Body of pancreas (tissue), 4 donors: ENCODE results near the gene TOM1. TPM values are rescaled to one million over a fixed set of nuclear protein-coding genes. Genes with fewer than 3 reads are reported as not detected.

Experiments used
- ATAC-seq: fragments of 150-250 bp; one replicate; pipeline ENCODE4 v1.9.1; 2016
- DNase-seq, 4 donors: peaks; one replicate each; pipeline ENCODE4 v3.0.0-alpha.2; 2019
- H3K27ac ChIP-seq, 4 donors: fragments of 200-600 bp; sonication (generic); 1 replicate in 3 of 4; 2 replicates in 1 of 4; pipeline versions ENCODE4 v1.5.1 to v1.6.1; 2016 to 2019; ENCODE audit warnings: mild to moderate bottlenecking in 1 of 4, mixed read lengths in 1 of 4, moderate library complexity in 1 of 4
- H3K27me3 ChIP-seq, 2 donors: fragments of 200-600 bp; sonication (generic); one replicate each; pipeline ENCODE4 v1.6.0; 2016; ENCODE audit warnings: mild to moderate bottlenecking in 1 of 2
- H3K36me3 ChIP-seq, 2 donors: fragments of 200-600 bp; sonication (generic); replicated peaks in 1 of 2; 2 replicates each; pipeline ENCODE4 v1.5.1; 2016; ENCODE audit warnings: low read depth in 2 of 2; ENCODE audit not compliant: insufficient read depth in 1 of 2
- H3K4me1 ChIP-seq: fragments of 200-600 bp; sonication (generic); one replicate; pipeline ENCODE4 v1.6.0; 2016
- H3K4me3 ChIP-seq, 2 donors: fragments of 200-600 bp; sonication (generic); 1 replicate in 1 of 2; 2 replicates in 1 of 2; pipeline ENCODE4 v1.5.1; 2016 to 2019
- H3K9me3 ChIP-seq, 3 donors: fragments of 200-600 bp; sonication (generic); 1 replicate in 2 of 3; 2 replicates in 1 of 3; pipeline ENCODE4 v1.5.1; 2016
- POLR2A ChIP-seq, 3 donors: fragments of 450-650 bp; IDR thresholded peaks; one replicate each; pipeline ENCODE4 v1.6.1; 2016; ENCODE audit warnings: antibody characterized with exemption in 3 of 3, mild to moderate bottlenecking in 2 of 3
- WGBS, 2 donors: methylation state at CpG; one replicate each; pipeline ENCODE4 v1.1.5; 2017; 5-methylcytosine and 5-hydroxymethylcytosine counted together
- intact Hi-C: fragments of 100-400 bp; cut with DNase I; formaldehyde crosslinking; loops from one replicate; pipeline ENCODE4 v1.15.1; 2023
- total RNA-seq, 2 donors: library from RNA; depleted of rRNA; stranded (reverse); fragments of >200 nt; gene quantifications; one replicate each; pipeline ENCODE4 v1.1.0, GENCODE V29; 2016
- TF ChIP-seq, protein P1 (sequence below), 7 experiments: fragments of 450-650 bp in 4 of 7; fragments of 200-600 bp in 3 of 7; sonication (generic) in 3 of 7; IDR thresholded peaks; one replicate each; pipeline ENCODE4 v1.5.1; 2016 to 2019; ENCODE audit warnings: antibody characterized with exemption in 7 of 7

Gene TOM1
- total RNA-seq, 2 donors from 2014 or later, result 34.0 to 42.2 TPM

DNA sequence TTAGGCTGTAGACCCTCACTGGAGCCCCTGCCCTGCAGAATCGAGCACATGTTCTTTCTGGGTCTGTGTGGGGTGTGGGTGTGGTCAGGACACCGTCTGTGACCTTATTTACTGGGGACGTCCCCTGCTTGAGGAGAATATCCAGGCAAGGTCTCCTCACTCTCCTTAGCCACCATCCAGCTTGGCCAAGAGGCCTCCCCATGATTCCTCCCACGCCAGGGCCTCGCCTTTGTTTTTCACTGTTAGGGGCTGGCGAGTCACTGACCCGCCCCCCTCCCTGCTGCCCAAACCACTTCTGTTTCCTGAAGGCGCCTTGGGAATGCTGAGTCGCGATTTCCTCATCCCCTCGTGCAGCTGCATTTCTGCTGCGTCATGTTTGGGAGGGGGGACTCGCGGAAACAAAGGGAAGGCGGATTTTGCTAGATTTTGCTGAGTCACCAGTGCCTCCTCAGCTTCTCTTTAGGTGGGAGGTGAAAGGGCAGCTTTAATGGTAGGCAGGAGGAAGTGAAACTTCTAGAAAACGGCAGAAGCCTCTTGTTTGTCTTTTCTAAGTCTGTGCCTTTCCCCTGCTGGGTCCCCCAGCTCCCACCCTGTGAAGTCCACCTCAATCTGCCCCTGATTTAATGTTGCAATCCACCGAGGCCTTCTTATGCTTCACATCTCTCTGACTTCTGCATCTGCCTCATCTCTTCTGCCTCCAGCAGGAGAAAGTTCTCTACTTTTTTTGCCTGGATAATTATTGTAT is 77.2 kb downstream of the TOM1 start:
- 8 to 9% methylated on average over 11 to 17 of the region's 17 CpGs for WGBS, 2 donors
- Histone ChIP-seq H3K9me3 (no peaks in the 10 kb centered on the region), H3K27ac (peak overlapping the region; percentile 56 to 76 (median 72)), H3K36me3 (no peaks in the 10 kb centered on the region), H3K27me3 (no peaks in the 10 kb centered on the region), H3K4me1 (peaks cover 45% of the 10 kb centered on the region), H3K4me3 (no peak overlapping the region)
- ATAC-seq (peak; percentile 77), DNase-seq (peak; percentile 94 to 98 (median 94))
- intact Hi-C loops, result no loop called here
- TF ChIP-seq, protein P1, sequence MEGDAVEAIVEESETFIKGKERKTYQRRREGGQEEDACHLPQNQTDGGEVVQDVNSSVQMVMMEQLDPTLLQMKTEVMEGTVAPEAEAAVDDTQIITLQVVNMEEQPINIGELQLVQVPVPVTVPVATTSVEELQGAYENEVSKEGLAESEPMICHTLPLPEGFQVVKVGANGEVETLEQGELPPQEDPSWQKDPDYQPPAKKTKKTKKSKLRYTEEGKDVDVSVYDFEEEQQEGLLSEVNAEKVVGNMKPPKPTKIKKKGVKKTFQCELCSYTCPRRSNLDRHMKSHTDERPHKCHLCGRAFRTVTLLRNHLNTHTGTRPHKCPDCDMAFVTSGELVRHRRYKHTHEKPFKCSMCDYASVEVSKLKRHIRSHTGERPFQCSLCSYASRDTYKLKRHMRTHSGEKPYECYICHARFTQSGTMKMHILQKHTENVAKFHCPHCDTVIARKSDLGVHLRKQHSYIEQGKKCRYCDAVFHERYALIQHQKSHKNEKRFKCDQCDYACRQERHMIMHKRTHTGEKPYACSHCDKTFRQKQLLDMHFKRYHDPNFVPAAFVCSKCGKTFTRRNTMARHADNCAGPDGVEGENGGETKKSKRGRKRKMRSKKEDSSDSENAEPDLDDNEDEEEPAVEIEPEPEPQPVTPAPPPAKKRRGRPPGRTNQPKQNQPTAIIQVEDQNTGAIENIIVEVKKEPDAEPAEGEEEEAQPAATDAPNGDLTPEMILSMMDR (IDR thresholded peaks at IDR 0.05), result peak in 1 of 7 experiments; percentile 7
- peak in 1 of 3 donors; percentile 14 for TF ChIP-seq POLR2A (IDR thresholded peaks at IDR 0.05)

DNA sequence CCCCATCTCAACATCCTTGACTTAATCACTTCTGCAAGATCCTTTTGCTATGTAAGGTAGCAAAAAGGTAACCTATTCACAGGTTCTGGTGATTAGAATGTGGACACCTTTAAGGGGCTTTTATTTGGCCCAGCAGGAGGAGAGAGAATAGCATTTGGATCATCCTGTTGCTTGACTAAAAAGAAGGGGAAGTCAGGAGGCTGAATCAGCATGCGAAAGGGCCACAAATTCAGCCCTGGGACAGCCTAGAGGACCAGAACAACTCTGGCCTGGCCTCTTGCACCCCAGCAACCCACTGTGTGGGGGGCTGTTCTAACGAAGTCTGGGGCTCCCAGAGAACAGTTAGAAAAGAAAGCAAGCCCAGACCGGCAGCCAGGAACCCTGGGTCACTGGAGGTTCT is 78.0 kb downstream of the TOM1 start:
- H3K27ac ChIP-seq, result peak overlapping the region in 3 of 4 donors; percentile 68 to 76 (median 76)
- H3K27me3 ChIP-seq, result no peaks in the 10 kb centered on the region
- WGBS, 2 donors, result 57 to 83% methylated on average over 3 of the region's 3 CpGs
- intact Hi-C loops, result no loop called here
- H3K4me3 ChIP-seq, result no peak overlapping the region
- peaks cover 39% of the 10 kb centered on the region for H3K4me1 ChIP-seq
- TF ChIP-seq, protein P1 (IDR thresholded peaks at IDR 0.05), result no peak
- no peak for TF ChIP-seq POLR2A (IDR thresholded peaks at IDR 0.05)
- ATAC-seq, result no peak
- DNase-seq, result no peak
- H3K9me3 ChIP-seq, result no peaks in the 10 kb centered on the region
- no peaks in the 10 kb centered on the region for H3K36me3 ChIP-seq

DNA sequence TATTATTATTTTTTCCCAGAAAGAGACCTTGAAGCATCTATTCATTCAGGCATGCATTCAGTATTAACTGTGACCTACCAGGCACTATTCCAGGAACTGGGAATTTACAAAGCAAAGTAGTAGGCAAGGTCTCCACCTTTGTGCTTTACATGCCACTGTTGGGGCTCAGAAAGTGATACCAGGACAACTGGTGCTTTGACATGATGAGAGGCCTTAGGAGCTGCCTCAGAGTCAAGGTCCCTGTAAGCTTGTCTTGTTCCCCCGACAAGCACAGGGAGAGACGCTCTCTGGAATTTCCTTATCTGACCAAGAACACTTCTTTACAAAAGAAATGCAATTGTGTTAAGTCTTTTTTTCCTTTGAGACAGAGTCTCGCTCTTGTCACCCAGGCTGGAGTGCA is 78.9 kb downstream of the TOM1 start:
- DNase-seq (no peak), ATAC-seq (no peak)
- intact Hi-C loops, result no loop called here
- H3K9me3 ChIP-seq, result no peaks in the 10 kb centered on the region
- no peaks in the 10 kb centered on the region for H3K36me3 ChIP-seq
- peaks cover 39% of the 10 kb centered on the region for H3K4me1 ChIP-seq
- WGBS, 2 donors, result 74 to 100% methylated on average over 1 to 3 of the region's 3 CpGs
- no peak for TF ChIP-seq POLR2A (IDR thresholded peaks at IDR 0.05)
- TF ChIP-seq, protein P1 (IDR thresholded peaks at IDR 0.05), result no peak
- H3K4me3 ChIP-seq, result no peak overlapping the region
- no peak overlapping the region for H3K27ac ChIP-seq
- H3K27me3 ChIP-seq, result no peaks in the 10 kb centered on the region

GRCh38 chr22:35379146-35379993 is 79.7 kb downstream of the TOM1 start:
- ATAC-seq, result no peak
- peak overlapping the region in 1 of 4 donors; percentile 18 for H3K27ac ChIP-seq
- no peak overlapping the region for H3K4me3 ChIP-seq
- H3K27me3 ChIP-seq, result no peaks in the 10 kb centered on the region
- DNase-seq, result no peak
- no peaks in the 10 kb centered on the region for H3K9me3 ChIP-seq
- intact Hi-C loops, result no loop called here
- no peaks in the 10 kb centered on the region for H3K36me3 ChIP-seq
- peaks cover 39% of the 10 kb centered on the region for H3K4me1 ChIP-seq
- WGBS, 2 donors, result 61 to 69% methylated on average over 10 of the region's 10 CpGs
- TF ChIP-seq POLR2A (IDR thresholded peaks at IDR 0.05), result no peak
- TF ChIP-seq, protein P1 (IDR thresholded peaks at IDR 0.05), result no peak
